ENCODE data around the gene CYP4F22. TPM values are rescaled to one million over a fixed set of nuclear protein-coding genes. Genes with fewer than 3 reads are reported as not detected.

The CYP4F22 gene
- total and polyA plus RNA-seq, 10 of the 15 experiments (the other 5 are each of a cell fraction or from before 2014, with no cell fraction given) = not detected

- Histone ChIP-seq H3K4me2 (ENCODE audit: control insufficient read depth, insufficient read depth) (no peak overlapping the region), H3K79me2 (ENCODE audit: control insufficient read depth, insufficient read depth, low read length) (no peaks in the 10 kb centered on the region), H2AFZ (ENCODE audit: control insufficient read depth, low read depth, low read length) (no peak overlapping the region), H3K4me3 (no peak overlapping the region), H3K9me3 (replicated peaks; ENCODE audit: control insufficient read depth, insufficient read depth, low read length) (no peaks in the 10 kb centered on the region), H3K36me3 (ENCODE audit: control insufficient read depth in 2 of 2, insufficient read depth in 2 of 2, low read length in 1 of 2) (no peaks in the 10 kb centered on the region), H3K9ac (ENCODE audit: control insufficient read depth, insufficient read depth, low read length) (no peak overlapping the region), H3K27me3 (replicated peaks in 1 of 2; ENCODE audit: control insufficient read depth in 2 of 2, insufficient read depth in 2 of 2, low read length in 1 of 2) (no peaks in the 10 kb centered on the region), H3K4me1 (ENCODE audit: control insufficient read depth, insufficient read depth, low read length) (no peaks in the 10 kb centered on the region; the same call in 1 of the 2 replicates), H3K27ac (ENCODE audit: control insufficient read depth, insufficient read depth) (no peak overlapping the region), H4K20me1 (ENCODE audit: control insufficient read depth, insufficient read depth) (no peaks in the 10 kb centered on the region)
- in situ Hi-C loops (cut with MboI) (no loop called here), intact Hi-C loops (cut with micrococcal nuclease; ENCODE audit: unreplicated experiment) (no loop called here)
- ATAC-seq = no peak
- ChIA-PET POLR2A (no interaction called here), RAD21 (ENCODE audit: unreplicated experiment) (interaction anchor here (0.7 to 1.0 kb wide), 3 partner anchors 10 to 115 kb away, joined by 6 to 7 read pairs (median 7); no protein-coding TSS in a partner anchor), SMC1A (ENCODE audit: uncharacterized antibody, unreplicated experiment) (interaction anchor here (1.0 kb wide), 1 partner anchor 316 kb away, joined by 3 read pairs; no protein-coding TSS in a partner anchor), CTCF (interaction anchor here (1.1 kb wide), 2 partner anchors 10 to 443 kb away, joined by 3 read pairs; no protein-coding TSS in a partner anchor)
- 40% methylated on average over 1 of the region's 1 CpG for WGBS (ENCODE audit: insufficient coverage, insufficient replicate concordance, low lambda C conversion rate, missing lambda C conversion rate)
- no peak for DNase-seq (ENCODE audit: low read depth, low spot score)
- BruUV-seq (replicated peaks) = no TSS peak
- no peak for TF ChIP-seq CEBPZ (IDR thresholded peaks at IDR 0.05; ENCODE audit: low read depth, low read length)
- TF ChIP-seq BHLHE40 (IDR thresholded peaks at IDR 0.05; ENCODE audit: borderline replicate concordance in 1 of 2, low read depth in 2 of 2, low read length in 1 of 2) = peak in 1 of 2 experiments; percentile 20; a peak in 1 of 4 replicates
- no peak for TF ChIP-seq RCOR1 (conservative IDR thresholded peaks at IDR 0.05; ENCODE audit: low read depth, low read length)
- no peak for TF ChIP-seq GABPA (IDR thresholded peaks at IDR 0.05; ENCODE audit: low read depth)
- no peak for TF ChIP-seq NFYB (IDR thresholded peaks at IDR 0.05; ENCODE audit: insufficient read depth, low read depth, low read length)
- peak; percentile 75; the same call in 1 of the 2 replicates for TF ChIP-seq RAD51 (IDR thresholded peaks at IDR 0.05)
- no peak for TF ChIP-seq NFIC (IDR thresholded peaks at IDR 0.05; ENCODE audit: low read depth, low read length)
- TF ChIP-seq MEF2B (IDR thresholded peaks at IDR 0.05; ENCODE audit: partially characterized antibody, poor library complexity, severe bottlenecking) = no peak
- TF ChIP-seq NR2C1 (IDR thresholded peaks at IDR 0.05) = no peak
- no peak for TF ChIP-seq IRF5 (IDR thresholded peaks at IDR 0.05; ENCODE audit: borderline replicate concordance)
- FAIRE-seq = no peak
Measured at GRCh38 chr19:15544970-15545369, 36.6 kb downstream of the CYP4F22 start.

All from GM12878 (cell line).